Muscle of arm (tissue), 12 donors: ENCODE measurements around the gene MB21D2. TPM values are rescaled to one million over a fixed set of nuclear protein-coding genes. Genes with fewer than 3 reads are reported as not detected.
"Not testable (repeated sequence)": the region's sequence is repeated elsewhere in the genome, so short reads cannot be mapped to it uniquely, and the experiment has no call there.

Experiments
- DNase-seq: peaks from one replicate; pipeline ENCODE4 v3.0.0-alpha.2; 2013
- polyA plus RNA-seq, 12 donors: library from polyadenylated mRNA; unstranded; fragments of 120-200 nt; gene quantifications; one replicate each; pipeline ENCODE4 v1.2.1, GENCODE V29; 2013; ENCODE audit not compliant: insufficient read length in 12 of 12

The MB21D2 gene
- polyA plus RNA-seq, 12 donors = 10.5 to 22.6 (median 17.8) TPM; not detected in 1

GRCh38 chr3:192816351-192816750, 101.3 kb downstream of the MB21D2 start:
- peak; percentile 66 for DNase-seq

DNA sequence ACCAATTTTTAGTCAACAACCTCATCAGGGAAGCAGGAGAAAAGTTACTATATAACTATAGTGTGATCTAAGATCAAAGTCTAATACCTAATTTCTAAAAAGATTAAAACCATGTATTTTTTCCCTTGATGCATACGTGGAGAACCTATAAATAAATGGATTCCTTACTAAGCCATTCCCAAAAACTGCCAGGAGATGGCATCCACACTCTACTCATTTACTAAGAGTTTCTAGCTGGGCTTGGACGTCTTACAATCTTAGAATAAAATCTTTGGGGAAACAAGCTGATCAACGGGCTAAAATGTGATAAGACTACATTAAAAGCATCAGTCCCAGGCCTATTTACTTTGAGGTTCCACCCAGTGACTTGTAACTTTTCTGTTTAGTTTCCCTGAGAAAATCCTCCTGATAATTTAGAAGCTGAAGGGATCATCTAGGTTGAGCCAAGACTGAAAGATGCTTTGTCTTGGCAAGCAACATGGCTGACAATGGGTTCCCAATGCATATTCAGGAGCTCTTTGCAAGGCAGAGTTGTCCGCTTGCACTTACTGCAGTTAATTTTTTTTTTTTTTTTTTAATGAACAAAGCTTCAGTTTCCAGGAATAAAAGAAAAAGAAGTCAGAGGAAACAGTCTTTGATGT, 104.8 kb downstream of the MB21D2 start:
- peak; percentile 63 for DNase-seq

DNA sequence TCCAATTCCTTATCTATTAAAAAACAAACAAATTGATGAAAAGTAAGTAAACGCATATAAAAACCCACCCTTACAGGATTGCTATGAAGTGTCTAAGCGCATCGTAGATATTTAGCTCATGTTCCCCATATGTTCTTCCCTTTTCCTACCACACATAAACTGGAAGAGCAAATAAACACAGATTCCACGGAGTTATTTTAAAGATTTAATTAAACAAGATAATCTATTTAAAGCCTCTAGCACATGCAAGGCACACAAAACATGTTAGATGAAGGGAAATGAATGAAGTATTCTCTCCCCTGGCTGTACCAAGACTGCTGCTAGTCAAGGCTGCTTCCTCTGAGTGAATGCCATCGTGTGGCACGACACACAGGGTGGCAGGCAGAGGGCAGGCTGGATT, 111.9 kb downstream of the MB21D2 start:
- DNase-seq = no peak

DNA sequence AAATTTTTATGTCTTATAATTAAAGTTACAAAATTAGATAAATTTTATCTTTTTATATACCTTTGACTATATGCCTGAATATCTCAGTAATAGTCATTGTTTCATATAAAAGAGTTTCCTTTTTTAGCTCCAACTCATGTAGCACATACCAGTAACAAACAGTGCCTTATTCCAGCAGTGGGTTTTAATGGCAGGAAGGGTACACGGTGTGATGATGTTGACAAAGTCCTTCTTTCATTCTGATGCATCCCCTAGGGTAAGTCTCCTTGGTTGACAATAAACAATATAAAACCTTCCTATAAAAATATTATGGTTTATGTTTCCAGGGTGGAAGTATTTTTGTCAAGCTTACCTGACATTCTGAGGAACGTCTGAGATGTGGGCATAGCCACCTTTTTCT, 113.2 kb downstream of the MB21D2 start:
- DNase-seq = no peak

- DNase-seq = peak; percentile 30
Measured at GRCh38 chr3:192802957-192803899, 114.4 kb downstream of the MB21D2 start.

DNA sequence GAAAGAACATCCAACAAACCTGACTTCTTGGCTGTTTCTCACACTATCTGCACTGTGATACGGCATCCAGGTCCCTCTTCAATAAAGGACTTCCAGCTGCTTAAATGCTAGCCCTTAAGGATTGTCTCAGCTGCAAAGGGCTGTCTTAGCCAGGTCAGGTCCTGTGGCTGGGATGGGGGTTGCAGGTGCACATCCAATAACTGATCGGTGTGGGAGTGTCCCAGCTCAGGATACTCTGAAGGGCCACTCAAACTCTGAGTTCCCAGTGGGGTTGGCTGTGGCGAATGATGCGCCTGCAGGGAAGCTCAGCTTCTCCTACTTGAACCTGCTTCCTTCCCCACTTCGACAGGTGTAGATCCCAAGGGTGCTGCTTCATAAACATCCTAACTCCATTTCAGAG, 115.7 kb downstream of the MB21D2 start:
- DNase-seq = no peak

GRCh38 chr3:192799721-192800120, 117.9 kb downstream of the MB21D2 start:
- DNase-seq = peak; percentile 15

DNA sequence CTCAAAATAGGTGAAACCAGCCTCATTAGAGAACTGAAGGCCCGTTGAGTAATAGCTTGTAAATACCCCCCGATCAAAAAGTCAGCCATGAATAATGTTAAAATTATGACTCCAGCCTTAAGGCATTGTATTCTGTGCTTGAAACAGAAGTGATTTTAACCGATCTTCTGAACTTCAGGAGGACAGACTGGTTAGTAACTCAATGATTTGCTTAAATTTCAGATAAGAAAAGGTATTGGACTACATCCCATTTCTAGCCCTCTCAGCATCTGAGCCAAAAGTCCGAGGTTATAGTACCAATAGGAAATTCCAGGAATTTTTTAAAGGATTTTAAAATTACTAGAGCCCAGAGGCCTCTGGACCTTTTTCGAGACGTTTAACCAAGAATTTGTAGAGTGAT, 122.6 kb downstream of the MB21D2 start:
- DNase-seq = no peak

DNA sequence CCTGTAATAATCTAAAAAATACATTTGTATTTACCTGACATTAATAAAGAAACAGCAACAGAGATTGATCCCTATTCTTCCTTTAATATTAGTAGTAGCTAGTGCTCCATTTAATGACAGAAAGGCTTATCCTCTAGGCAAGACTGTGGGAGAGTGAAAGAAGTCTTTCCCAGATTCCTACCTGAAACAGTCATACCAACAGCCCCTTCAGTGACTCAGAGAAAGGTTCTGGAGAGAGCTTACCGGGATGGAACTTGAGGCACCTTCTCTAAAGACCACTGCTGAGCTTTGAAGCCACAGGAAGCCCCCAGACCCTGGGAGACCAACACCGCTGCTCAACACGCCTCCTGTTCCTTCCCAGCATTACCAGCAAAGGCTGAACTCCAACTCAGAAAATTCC, 123.4 kb downstream of the MB21D2 start:
- no peak for DNase-seq

GRCh38 chr3:192788816-192789515, 128.7 kb downstream of the MB21D2 start:
- not testable (repeated sequence) for DNase-seq

DNA sequence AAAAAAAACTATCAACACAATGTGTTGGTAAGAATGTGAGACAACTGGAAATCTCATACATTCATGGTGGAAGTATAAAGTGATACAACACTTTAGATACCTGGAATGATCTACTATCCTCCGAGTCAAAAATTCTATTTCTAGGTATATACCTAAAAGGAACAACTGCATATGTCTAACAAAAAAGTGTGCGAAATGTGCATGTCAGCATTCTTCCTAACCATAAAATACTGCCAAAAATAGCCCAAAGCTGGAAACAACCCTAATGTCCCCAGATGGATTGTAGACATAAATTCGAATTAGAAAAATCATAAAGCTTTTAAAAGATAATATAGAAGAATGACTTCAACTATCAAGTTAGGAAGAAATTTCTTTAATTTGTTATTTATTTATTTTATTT, 139.1 kb downstream of the MB21D2 start:
- DNase-seq = no peak

GRCh38 chr3:192774341-192774740, 143.3 kb downstream of the MB21D2 start:
- not testable (repeated sequence) for DNase-seq

GRCh38 chr3:192772240-192772894, 145.3 kb downstream of the MB21D2 start:
- DNase-seq = no peak

GRCh38 chr3:192758654-192759053, 159.0 kb downstream of the MB21D2 start:
- no peak for DNase-seq

- DNase-seq = no peak
Measured at GRCh38 chr3:192751148-192751547, 166.5 kb downstream of the MB21D2 start.

DNA sequence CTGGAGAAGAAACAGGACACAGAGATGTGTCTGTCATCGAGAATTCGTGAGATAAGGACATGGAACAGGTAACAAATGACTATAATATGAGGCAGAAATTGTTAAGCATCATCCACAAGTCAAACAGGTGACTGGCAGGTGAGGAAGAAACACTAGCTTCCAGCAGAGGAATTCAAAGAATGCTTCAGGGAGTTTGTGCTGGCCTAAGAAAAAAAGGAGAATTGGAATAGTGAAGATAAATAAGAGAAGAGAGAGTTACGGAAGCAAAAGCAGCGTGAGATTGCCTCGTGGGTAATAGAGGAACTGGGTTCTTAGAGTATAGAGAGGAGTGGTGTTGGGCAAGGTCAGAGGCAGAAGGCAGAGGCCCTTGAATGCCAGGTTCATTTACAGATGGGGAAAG, 167.5 kb downstream of the MB21D2 start:
- DNase-seq = no peak

DNA sequence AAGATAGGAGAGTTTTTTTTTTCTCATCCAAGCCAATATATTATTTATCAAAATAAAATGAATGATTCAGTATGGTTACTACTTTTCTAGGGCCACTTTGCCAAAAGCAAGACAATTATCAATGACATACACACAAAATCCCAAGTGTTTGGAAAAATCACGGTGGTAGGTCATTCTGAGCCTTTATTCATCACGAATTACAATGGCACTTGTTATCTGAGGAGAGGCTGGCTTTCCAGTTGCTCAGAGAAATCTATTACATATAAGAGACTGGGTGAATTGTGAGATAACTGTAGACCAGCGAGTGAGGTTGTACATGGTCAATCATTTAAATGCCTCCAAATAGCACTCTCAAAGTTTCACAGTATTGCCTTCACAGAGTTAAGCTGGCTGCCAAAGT, 169.9 kb downstream of the MB21D2 start:
- DNase-seq = no peak

GRCh38 chr3:192747145-192747544, 170.5 kb downstream of the MB21D2 start:
- no peak for DNase-seq
